ENCODE data around the gene ANO1. TPM values are rescaled to one million over a fixed set of nuclear protein-coding genes. Genes with fewer than 3 reads are reported as not detected.
"Not testable (repeated sequence)": the region's sequence is repeated elsewhere in the genome, so short reads cannot be mapped to it uniquely, and the experiment has no call there.

Gene ANO1
- total RNA-seq, 2 donors from 2014 or later: 15.9 to 25.6 TPM

DNA sequence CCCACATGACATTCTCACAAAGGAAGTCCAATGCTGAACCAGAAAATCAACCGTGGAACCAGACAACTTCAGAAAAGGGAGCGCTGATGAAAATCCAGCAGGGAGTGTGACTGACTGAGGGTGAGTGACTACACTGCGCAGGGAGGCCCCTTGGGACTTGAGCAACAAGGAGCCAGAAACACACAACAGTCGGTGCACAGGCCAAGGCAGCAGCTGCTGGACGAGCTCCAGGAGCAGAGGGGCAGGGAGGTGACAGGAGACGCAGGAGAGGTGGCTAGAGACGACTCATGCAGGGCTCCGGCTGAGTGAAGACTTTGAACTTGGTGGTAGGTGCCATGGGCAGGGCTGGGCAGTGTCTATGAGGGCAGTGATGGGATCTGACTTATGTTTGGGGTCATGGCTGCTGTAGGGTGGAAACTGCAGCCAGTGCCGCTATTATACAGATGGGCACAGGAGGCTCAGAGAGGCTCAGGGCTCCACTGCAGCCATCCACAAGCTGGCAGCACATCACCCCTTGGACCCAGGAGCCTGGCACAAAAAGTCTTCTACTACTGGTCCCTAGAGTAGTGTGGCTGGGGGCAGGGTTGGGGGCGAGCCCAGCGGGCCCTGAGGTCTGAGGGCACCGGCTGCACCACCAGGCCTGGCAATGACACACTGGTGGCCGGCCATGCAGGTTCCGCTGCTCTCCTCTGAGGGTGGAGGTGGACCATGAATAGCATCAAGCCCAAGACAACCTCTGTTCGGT is 114.7 kb downstream of the ANO1 start:
- DNase-seq: no peak
- ATAC-seq: no peak
- intact Hi-C loops (cut with DNase I, micrococcal nuclease): loop anchor here in 1 of 2 donors (5.0 kb wide), 1 partner anchor 276 kb away; no protein-coding TSS in a partner anchor

DNA sequence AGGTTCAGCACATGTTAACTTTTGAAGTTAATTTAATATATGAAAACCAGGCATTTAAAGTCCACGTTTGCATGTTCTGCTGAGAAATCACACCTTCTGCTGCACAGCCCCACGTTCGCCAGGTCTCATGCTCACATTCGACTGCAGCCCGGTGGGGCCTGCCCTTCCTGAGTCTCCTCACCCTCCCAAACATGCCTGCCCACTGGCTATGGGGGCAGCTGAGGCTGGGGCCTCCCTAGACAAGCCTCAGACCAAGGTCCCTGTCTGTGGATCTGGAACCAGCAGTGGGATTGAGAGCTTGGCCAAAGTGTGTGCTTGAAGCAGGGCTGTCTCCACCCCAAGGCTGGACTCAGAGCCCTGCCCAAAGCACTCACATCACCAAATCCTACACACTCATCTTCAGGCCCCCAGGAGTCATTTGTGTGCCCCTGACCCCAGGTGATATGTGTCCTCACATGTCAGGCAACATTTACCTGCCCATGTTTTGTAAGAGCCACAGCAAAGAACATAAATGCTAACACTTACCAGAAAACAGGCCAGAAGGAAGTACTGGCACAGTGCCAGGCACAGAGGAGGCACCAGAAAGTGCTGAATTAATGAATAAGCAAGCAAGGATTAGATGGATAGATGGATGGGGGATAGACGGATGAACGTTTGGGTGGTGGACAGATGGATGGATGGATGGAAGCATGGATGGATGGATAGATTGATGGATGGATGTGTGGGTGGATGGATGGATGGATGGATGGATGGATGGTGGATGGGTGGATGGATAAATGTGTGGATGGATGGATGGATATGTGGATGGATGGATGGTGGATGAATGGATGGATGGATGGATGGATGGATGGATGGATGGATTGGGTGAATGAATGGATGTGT is 115.5 kb downstream of the ANO1 start:
- no peak for DNase-seq

DNA sequence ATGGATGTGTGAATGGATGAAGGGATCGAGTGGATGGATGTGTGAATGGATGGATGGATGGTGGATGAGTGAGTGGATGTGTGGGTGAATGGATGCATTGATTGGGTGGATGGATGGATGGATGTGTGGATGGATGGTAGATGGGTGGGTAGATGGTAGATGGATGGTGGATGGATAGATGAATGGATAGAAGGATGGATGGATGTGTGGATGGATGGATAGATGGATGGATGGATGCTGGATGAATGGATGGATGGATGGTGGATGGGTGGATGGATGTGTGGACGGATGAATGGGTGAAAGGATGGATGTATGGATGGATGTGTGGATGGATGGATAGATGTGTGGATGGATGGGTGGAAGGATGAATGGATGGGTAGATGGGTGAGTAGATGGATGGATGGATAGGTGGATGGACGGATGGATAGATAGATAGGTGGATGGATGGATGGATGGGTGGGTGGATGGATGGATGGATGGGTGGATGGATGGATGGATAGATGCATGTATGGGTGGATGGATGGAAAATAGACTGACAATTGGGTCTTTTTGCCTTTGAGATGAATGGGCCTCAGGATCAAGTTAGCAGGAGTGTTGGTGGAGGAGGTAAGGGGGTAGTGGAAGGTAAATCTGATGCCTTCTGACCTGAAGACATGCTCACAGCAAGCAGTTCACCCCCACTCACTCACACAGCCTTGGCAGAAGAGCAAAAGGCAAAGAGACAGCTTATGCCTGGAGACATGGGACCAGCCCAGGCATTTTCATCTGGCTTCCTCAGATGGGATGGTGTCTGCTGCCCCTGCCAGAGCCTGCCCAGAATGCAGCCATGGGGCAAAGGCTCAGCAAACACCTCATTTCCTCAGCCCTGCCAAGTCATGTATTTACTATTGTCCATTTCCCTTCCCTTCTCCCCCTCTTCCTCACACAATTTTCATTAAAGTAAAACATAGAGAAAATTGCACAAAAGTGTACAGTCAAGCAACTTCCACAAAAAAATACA is 117.0 kb downstream of the ANO1 start:
- no peak for ATAC-seq
- no peak for DNase-seq
- intact Hi-C loops (cut with DNase I, micrococcal nuclease): loop anchor here (5.0 kb wide), 2 partner anchors 278 to 513 kb away; no protein-coding TSS in a partner anchor

More for the DNA sequence above, 115.5 kb downstream of the ANO1 start:
- intact Hi-C loops (cut with DNase I, micrococcal nuclease): loop anchor here in 1 of 2 donors (5.0 kb wide), 1 partner anchor 276 kb away; no protein-coding TSS in a partner anchor
- no peak for ATAC-seq

DNA sequence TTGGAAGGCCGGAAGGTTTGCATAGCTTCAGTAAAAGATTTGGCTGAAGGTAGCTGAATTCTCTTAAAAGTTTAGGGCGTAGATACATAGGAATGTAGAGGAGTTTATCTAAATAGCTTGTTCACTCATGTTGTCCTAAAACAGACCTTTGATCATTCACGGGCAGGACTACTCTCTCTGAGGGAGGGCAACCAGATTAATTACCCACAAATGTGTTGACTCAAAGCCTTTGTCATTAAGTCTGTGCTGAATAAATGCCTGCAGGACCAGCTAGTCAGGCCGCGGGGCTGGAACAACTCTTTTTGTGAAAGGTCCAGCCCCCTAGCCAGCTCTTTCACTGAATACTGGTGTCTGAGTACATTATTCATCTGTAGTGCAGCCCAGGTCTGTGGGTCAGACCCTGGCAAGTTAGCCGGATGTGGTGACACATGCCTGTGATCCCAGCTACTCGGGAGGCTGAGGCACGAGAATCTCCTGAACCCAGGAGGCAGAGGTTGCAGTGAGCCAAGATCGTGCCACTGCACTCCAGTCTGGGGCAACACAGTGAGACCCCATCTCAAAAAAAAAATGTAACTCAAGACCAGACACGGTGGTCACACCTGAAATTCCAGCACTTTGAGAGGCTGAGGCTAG is 122.2 kb downstream of the ANO1 start:
- intact Hi-C loops (cut with DNase I, micrococcal nuclease): no loop called here
- DNase-seq: no peak
- ATAC-seq: no peak

DNA sequence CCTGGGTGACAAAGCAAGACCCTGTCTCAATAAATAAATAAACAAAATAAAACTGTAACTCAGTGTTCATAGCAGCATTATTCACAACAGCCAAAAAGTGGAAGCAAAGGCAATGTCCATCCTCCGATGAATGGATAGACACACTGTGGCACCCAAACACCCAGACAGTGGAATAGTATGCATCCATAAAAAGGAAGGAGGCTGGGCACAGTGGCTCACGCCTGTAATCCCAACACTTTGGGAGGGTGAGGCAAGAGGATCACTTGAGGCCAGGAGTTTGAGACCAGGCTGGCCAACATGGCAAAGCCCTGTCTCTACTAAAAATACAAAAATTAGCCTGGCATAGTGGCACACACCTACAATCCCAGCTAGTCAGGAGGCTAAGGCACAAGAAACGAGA is 122.9 kb downstream of the ANO1 start:
- intact Hi-C loops (cut with DNase I, micrococcal nuclease); ATAC-seq; DNase-seq: not testable (repeated sequence)

DNA sequence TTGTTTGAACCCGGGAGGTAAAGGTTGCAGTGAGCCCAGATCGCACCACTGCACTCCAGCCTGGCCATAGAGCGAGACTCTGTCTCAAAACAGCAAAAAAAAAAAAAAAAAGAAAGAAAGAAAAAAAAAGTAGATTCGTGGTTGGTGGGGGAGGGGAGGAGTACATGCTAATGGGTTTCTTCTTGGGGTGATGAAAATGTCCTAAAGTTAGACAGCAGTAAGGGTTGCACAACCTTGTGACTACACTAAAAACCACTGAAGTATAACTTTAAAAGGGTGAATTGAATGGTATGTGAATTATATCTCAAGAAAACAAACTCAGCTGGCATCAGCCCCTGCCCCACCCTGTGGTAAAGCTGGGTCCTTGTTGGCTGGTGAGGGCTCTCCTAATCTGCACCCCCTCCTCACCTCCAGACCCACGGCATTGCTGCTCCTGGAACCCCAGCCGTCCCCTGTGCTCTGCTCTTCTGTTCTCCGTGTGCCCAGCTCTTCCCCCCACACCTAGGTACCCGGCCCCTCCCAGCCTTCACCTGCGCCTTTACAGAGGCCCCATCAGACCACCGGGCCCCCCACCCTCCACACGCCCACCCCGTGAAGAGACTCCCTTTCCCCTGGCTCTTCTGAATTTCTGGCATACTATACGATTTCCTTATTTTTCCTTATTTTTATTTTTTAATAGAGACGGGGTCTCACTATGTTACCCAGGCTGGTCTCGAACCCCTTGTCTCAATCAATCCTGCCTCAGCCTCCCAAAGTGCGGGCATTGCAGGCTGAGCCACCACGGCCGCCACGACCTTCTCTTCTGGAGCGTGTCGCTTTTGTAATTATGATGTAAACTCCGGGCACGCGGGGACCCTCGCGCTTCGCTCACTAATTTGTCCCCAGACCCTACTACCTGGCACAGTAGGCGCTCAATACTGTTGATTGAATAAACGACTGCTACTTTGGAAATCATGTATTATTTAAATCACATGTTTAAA is 124.1 kb downstream of the ANO1 start:
- ATAC-seq (no peak), DNase-seq (peak in 1 of 2 donors; percentile 32)
- intact Hi-C loops (cut with DNase I, micrococcal nuclease): no loop called here

DNA sequence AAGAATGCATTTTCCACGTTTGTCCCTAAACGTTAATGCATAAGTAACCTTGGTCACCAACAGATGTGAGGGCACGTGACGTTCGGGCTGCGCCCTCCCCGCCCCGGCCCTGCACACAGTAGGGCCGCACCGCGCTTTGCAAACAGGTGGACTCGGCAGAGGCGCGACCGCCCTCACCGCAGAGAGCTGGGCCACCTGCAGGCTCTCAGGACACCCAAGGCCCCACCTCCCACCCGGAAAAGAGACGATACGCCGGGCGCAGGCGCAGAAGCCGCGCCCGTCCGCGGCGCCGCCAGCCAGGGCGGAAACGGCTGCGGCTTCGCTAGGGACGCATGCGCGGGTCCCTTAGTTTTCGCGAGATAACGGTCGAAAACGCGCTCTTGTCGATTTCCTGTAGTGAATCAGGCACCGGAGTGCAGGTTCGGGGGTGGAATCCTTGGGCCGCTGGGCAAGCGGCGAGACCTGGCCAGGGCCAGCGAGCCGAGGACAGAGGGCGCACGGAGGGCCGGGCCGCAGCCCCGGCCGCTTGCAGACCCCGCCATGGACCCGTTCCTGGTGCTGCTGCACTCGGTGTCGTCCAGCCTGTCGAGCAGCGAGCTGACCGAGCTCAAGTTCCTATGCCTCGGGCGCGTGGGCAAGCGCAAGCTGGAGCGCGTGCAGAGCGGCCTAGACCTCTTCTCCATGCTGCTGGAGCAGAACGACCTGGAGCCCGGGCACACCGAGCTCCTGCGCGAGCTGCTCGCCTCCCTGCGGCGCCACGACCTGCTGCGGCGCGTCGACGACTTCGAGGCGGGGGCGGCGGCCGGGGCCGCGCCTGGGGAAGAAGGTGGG is 125.0 kb downstream of the ANO1 start, which contains the start of gene FADD:
Gene FADD (plus strand): TSS at position 377 of the 831 bp plus-strand sequence. CDS start 164 bp downstream, at position 541.
- ATAC-seq (peak; percentile 83), DNase-seq (peak; percentile 90 to 93)
- intact Hi-C loops (cut with DNase I, micrococcal nuclease): no loop called here

DNA sequence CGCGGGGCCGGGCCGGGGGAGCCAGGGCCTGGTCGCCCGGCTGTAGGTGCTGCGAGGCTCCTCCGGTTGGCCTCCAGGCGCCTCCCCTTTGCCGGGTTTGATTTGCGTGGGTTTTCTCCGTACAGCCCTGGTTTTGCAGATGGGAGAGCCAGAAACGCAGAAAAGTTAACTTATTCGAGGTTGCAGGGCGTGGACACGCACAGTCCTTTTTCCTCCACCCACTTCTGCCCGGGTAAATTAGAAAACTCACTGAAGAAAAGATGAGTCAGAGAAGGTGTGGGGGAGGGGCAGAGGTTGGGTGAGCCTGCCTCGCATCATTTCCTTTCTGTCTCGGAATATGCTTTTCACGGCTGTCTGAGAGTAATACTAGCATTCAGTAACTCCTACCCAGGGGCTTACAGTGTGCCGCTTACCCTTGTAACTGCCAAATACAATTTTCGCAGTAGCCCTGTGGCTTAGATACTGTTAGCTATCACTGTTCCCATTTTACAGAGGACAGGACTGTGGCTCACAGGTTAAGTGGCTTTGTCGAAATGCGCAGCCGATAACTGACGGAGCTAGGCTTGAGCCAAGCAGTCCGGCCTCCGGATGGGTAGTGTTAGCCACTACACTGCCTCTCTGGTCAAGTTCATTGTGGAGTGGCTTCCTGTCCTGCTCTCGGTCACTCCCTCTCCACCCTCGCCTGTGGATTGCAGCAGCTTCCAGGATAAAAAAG is 125.8 kb downstream of the ANO1 start:
- peak; percentile 74 for ATAC-seq
- intact Hi-C loops (cut with DNase I, micrococcal nuclease): no loop called here

DNA sequence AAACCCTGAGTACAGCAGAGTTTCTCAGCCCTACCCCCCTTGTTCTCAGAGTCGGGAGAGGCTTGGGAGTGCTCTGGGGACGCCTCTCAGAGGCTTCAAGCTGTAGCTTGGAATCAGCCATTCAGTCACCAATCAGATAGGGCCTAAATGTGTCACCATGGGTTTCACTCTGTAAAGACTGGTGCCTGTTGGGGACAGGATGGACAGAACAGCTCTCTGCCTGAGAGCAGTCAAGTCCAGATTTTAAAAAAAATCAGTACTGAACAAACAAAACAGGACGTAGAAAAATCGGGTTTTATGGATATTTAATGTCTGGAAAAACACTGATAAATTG is 126.3 kb downstream of the ANO1 start:
- intact Hi-C loops (cut with DNase I, micrococcal nuclease): no loop called here
- ATAC-seq (no peak), DNase-seq (no peak)

More for the DNA sequence above, 125.8 kb downstream of the ANO1 start:
- peak; percentile 78 to 87 for DNase-seq

DNA sequence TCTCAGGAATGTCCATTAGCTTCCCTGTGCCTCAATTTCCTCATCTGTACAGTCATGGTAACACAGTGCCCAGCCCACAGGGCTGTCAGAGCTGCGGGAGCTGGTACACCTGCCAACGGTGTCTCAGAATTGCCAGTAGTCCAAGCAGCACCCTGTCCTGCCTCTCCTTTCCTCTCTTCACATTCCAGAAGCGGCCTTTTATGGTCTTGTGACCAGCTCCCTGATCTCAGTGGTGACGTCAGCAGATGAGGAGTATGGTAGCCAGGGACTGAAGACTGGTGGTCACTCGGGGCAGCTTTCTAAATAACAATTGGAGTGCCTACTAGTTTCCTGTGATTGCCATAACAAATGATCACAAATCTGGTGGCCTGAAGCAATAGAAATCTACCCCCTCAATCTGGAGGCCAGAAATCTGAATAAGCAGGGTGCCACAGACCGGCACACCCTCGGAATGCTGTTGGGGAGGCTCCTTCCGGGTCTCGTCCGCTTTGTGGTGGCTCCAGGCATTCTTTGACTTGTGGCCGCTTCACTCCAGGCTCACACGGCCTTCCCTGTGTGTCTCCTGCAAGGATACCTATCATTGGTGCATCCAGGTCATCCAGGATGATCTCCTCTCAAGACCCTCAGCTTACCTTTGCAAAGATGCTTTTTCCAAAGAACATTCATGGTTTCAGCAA is 127.1 kb downstream of the ANO1 start:
- ATAC-seq: no peak

DNA sequence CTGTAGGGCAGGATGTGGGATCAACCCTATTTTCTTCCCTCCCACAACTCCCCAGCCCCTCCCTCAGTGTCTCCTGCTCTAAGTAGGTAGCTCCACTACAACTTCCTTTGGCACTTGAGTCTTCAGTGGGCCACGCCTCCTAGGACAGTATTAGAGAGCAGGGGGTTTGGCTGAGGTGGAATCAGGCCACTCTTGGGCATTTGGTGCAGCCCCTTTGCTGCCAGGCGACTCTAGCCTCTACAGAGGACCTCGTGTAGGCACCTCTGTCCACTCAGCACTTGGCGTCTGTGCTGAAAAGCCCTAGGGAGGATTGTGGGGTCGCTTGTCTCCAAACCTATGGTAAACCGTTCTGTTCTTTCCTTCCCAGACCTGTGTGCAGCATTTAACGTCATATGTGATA is 127.6 kb downstream of the ANO1 start:
- intact Hi-C loops (cut with DNase I, micrococcal nuclease): no loop called here
- ATAC-seq (no peak), DNase-seq (no peak)

More for the DNA sequence above, 127.1 kb downstream of the ANO1 start:
- intact Hi-C loops (cut with DNase I, micrococcal nuclease): no loop called here
- DNase-seq: no peak

DNA sequence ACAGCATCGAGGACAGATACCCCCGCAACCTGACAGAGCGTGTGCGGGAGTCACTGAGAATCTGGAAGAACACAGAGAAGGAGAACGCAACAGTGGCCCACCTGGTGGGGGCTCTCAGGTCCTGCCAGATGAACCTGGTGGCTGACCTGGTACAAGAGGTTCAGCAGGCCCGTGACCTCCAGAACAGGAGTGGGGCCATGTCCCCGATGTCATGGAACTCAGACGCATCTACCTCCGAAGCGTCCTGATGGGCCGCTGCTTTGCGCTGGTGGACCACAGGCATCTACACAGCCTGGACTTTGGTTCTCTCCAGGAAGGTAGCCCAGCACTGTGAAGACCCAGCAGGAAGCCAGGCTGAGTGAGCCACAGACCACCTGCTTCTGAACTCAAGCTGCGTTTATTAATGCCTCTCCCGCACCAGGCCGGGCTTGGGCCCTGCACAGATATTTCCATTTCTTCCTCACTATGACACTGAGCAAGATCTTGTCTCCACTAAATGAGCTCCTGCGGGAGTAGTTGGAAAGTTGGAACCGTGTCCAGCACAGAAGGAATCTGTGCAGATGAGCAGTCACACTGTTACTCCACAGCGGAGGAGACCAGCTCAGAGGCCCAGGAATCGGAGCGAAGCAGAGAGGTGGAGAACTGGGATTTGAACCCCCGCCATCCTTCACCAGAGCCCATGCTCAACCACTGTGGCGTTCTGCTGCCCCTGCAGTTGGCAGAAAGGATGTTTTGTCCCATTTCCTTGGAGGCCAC is 128.3 kb downstream of the ANO1 start:
- DNase-seq (no peak), ATAC-seq (no peak)
- intact Hi-C loops (cut with DNase I, micrococcal nuclease): no loop called here

DNA sequence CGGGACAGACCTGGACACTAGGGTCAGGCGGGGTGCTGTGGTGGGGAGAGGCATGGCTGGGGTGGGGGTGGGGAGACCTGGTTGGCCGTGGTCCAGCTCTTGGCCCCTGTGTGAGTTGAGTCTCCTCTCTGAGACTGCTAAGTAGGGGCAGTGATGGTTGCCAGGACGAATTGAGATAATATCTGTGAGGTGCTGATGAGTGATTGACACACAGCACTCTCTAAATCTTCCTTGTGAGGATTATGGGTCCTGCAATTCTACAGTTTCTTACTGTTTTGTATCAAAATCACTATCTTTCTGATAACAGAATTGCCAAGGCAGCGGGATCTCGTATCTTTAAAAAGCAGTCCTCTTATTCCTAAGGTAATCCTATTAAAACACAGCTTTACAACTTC is 128.9 kb downstream of the ANO1 start:
- intact Hi-C loops (cut with DNase I, micrococcal nuclease): no loop called here
- no peak for DNase-seq
- no peak for ATAC-seq

DNA sequence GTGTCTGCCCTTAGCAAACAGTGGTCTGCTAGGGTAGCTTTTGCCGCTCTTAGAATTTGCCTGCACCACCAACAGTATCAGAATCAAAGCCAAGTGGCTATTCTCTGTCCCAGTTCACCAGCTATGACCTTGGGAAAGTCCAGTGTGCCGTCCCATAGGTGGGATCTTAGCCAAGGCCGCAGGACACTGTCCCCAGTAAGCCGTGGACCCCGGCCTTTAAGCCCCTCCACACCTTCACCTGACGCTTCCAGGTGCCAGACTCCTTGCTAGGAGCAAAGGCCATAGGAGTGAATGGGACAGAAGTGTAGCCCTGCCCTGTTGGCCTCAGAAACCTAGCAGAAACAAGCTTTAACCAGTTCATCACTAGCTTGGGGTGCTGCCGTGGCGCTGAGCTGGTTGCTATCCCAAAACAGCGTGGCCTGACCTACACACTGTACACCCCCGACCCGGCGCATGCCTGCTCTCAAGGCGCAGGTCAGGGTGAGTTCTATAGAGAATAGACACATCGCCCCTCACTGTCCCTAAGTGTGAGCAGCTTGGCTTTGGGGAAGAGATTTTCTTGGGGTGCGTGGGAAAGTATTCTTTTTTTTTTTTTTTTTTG is 129.5 kb downstream of the ANO1 start:
- DNase-seq (no peak), ATAC-seq (no peak)
- intact Hi-C loops (cut with DNase I, micrococcal nuclease): no loop called here

Measured in left colon (tissue), 2 donors.